K562 (cell line): ENCODE measurements around the gene IP6K2. TPM values are rescaled to one million over a fixed set of nuclear protein-coding genes. Genes with fewer than 3 reads are reported as not detected.
A peak's percentile ranks its signal among the peaks of the same experiment; 100 is the strongest.

ENCODE experiments used
- CBX2 ChIP-seq: fragments of 200-600 bp; sonication (generic); IDR thresholded peaks from one replicate; pipeline ENCODE4 v1.6.1; 2012; ENCODE audit warnings: mild to moderate bottlenecking, low read length, inconsistent platforms; ENCODE audit not compliant: insufficient read depth, poor library complexity, severe bottlenecking
- CHD7 ChIP-seq: fragments of 200-600 bp; sonication (generic); IDR thresholded peaks from one replicate; pipeline ENCODE4 v1.6.1; 2012; ENCODE audit warnings: mild to moderate bottlenecking, low read depth, low read length, inconsistent platforms
- CREB1 ChIP-seq, 2 experiments: sonication (generic) in 1 of 2; formaldehyde crosslinking in 1 of 2; IDR thresholded peaks; 2 replicates each; pipeline versions ENCODE4 v1.6.1 to v1.8.0; 2012 to 2022; ENCODE audit warnings: inconsistent platforms in 1 of 2, mild to moderate bottlenecking in 1 of 2, missing genetic modification reagents in 1 of 2, moderate library complexity in 1 of 2
- E2F6 ChIP-seq, 2 experiments: IDR thresholded peaks; 2 replicates each; pipeline ENCODE4 v1.6.1; 2011; ENCODE audit warnings: borderline replicate concordance in 1 of 2, control low read depth in 1 of 2, low read depth in 1 of 2, low read length in 1 of 2, mild to moderate bottlenecking in 1 of 2, mixed read lengths in 1 of 2, moderate library complexity in 1 of 2; ENCODE audit not compliant: insufficient read depth in 1 of 2, insufficient read length in 1 of 2, poor library complexity in 1 of 2, severe bottlenecking in 1 of 2; ENCODE audit errors: extremely low read depth in 1 of 2
- ETS2 ChIP-seq: IDR thresholded peaks from 2 replicates; pipeline ENCODE4 v1.6.1; 2016; ENCODE audit warnings: borderline replicate concordance, missing genetic modification characterization, mild to moderate bottlenecking, moderate library complexity, missing compliant biosample characterization; ENCODE audit not compliant: poor library complexity, severe bottlenecking
- ETV1 ChIP-seq: fragments of 450-650 bp; conservative IDR thresholded peaks from 2 replicates; pipeline ENCODE4 v1.6.1; 2016; ENCODE audit warnings: missing genetic modification characterization, control low read depth, low read depth, missing compliant biosample characterization
- FUS ChIP-seq: fragments of 200-400 bp; formaldehyde crosslinking; optimal IDR thresholded peaks from 2 replicates; pipeline ENCODE3; 2017; ENCODE audit warnings: low read depth, low read length
- GATAD2A ChIP-seq: fragments of 450-650 bp; IDR thresholded peaks from 2 replicates; pipeline ENCODE4 v1.6.1; 2017
- JUNB ChIP-seq: fragments of 450-650 bp; formaldehyde crosslinking; conservative IDR thresholded peaks from 2 replicates; pipeline ENCODE4 v1.4.0; 2020; ENCODE audit warnings: mild to moderate bottlenecking
- MEF2D ChIP-seq: conservative IDR thresholded peaks from 2 replicates; pipeline ENCODE4 v1.6.1; 2016; ENCODE audit warnings: low read depth, missing genetic modification characterization, missing compliant biosample characterization
- SMAD4 ChIP-seq: fragments of 250-450 bp; sonication (Bioruptor Pico); conservative IDR thresholded peaks from 2 replicates; pipeline ENCODE4 v1.8.0; 2021; ENCODE audit warnings: inconsistent platforms, mild to moderate bottlenecking, moderate library complexity
- ZNF511 ChIP-seq: sonication (generic); formaldehyde crosslinking; IDR thresholded peaks from 2 replicates; pipeline ENCODE4 v1.8.0; 2022; ENCODE audit warnings: mild to moderate bottlenecking, missing genetic modification reagents
- polyA plus RNA-seq, 8 experiments: library from polyadenylated mRNA; depleted of rRNA in 4 of 8; stranded (reverse) in 5 of 8; unstranded in 3 of 8; fragments of >200 nt; fragmentation: Nextera tagmentation in 2 of 8; fragmentation: Illumina TruSeq in 1 of 8; extraction: Ambion mirVana in 2 of 8; extraction: Trizol in 1 of 8; gene quantifications; 2 replicates each; pipeline versions ENCODE4 v1.2.1 to v1.2.3, GENCODE V29; 2011 to 2014; ENCODE audit warnings: inconsistent platforms in 1 of 8, missing spikeins in 1 of 8
- total RNA-seq, 7 experiments: library from RNA; depleted of rRNA in 6 of 7; stranded (reverse); fragments of >200 nt in 6 of 7; fragmentation: Illumina TruSeq in 2 of 7; extraction: Trizol in 2 of 7; gene quantifications; 2 replicates each; pipeline versions ENCODE4 v1.2.1 to v1.2.3, GENCODE V29; 2011 to 2021; ENCODE audit warnings: low replicate concordance in 1 of 7

Gene IP6K2
- total and polyA plus RNA-seq, 9 of the 15 experiments (the other 6 are each of a cell fraction or from before 2014, with no cell fraction given) = 19.6 to 78.1 (median 48.0) TPM

GRCh38 chr3:48739955-48740823 lies 23.2 kb upstream of the IP6K2 start (continued):
- TF ChIP-seq CHD7 (no peak), CREB1 (IDR thresholded peaks at IDR 0.05) (no peak), CREB1 (CRISPR knock-in tag; IDR thresholded peaks at IDR 0.05) (peak; percentile 29), GATAD2A (no peak), CBX2 (no peak), JUNB (CRISPR knock-in tag) (no peak), ETV1 (tag) (peak; percentile 46; the same call in 1 of the 2 replicates), MEF2D (tag) (no peak), ETS2 (tag) (no peak), ZNF511 (CRISPR knock-in tag) (0 out of 2 replicates have a peak, but pooled peaks have one; percentile 38), SMAD4 (CRISPR knock-in tag) (peak; percentile 27; the same call in 1 of the 2 replicates), FUS (no peak), E2F6 (IDR thresholded peaks at IDR 0.05; ENCODE audit: borderline replicate concordance in 1 of 2, extremely low read depth in 1 of 2, insufficient read depth in 1 of 2, insufficient read length in 1 of 2, low read depth in 1 of 2, low read length in 1 of 2, poor library complexity in 1 of 2, severe bottlenecking in 1 of 2) (peak; percentile 57 to 81)
